ENCODE results near the gene RPS6KL1. TPM values are rescaled to one million over a fixed set of nuclear protein-coding genes. Genes with fewer than 3 reads are reported as not detected.

RPS6KL1 gene
- total RNA-seq, 1 donor from 2014 or later, result 248 TPM

DNA sequence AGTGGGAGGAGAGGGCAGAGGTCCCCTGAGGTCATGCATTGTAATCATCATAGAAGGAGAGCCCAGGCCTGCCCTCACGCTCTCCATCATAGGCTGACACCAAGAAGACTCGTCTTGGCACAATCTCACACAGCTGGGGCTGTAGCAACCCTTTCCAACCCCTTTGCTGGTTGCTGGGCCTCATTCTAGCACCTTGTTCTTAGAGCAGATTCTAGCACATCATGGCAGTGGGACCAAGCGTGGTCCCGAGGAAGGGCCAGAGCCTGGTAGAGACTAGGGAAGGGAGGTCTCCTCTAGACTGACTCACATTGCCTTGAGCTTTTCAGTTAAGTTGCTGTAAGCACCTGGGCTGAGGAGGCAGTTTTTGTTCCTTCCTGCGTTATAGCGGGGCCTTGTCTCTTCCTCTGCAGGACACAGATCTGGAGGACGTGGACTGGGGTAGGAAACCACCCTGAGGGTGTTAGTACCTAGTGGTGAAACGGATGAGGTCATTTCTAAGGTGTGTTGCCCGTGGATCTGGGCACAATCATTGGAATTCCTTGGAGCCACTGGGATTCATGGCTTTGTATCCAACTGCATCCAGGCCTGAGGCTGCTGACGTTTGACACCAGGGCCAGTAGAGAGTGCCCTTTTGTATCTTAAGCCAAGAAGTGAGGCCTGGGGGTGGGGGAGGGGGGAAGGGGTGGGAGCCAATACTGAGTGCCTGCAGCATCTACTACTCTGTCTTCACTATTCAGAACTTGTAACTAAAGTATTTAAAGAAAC, 19.9 kb downstream of the RPS6KL1 start:
- H3K9me3 Mint-ChIP-seq (ENCODE audit: unreplicated experiment), result peaks cover 17% of the 10 kb centered on the region
- no peak overlapping the region for H3K4me3 Mint-ChIP-seq (ENCODE audit: unreplicated experiment)
- TF ChIP-seq, protein P1, sequence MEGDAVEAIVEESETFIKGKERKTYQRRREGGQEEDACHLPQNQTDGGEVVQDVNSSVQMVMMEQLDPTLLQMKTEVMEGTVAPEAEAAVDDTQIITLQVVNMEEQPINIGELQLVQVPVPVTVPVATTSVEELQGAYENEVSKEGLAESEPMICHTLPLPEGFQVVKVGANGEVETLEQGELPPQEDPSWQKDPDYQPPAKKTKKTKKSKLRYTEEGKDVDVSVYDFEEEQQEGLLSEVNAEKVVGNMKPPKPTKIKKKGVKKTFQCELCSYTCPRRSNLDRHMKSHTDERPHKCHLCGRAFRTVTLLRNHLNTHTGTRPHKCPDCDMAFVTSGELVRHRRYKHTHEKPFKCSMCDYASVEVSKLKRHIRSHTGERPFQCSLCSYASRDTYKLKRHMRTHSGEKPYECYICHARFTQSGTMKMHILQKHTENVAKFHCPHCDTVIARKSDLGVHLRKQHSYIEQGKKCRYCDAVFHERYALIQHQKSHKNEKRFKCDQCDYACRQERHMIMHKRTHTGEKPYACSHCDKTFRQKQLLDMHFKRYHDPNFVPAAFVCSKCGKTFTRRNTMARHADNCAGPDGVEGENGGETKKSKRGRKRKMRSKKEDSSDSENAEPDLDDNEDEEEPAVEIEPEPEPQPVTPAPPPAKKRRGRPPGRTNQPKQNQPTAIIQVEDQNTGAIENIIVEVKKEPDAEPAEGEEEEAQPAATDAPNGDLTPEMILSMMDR (IDR thresholded peaks at IDR 0.05; ENCODE audit: partially characterized antibody, unreplicated experiment), result no peak
- peaks cover 7% of the 10 kb centered on the region for H3K27me3 Mint-ChIP-seq (ENCODE audit: unreplicated experiment)
- H3K27ac Mint-ChIP-seq (ENCODE audit: unreplicated experiment), result peak overlapping the region; percentile 64
- no peak for DNase-seq
- peaks cover 5% of the 10 kb centered on the region for H3K4me1 Mint-ChIP-seq (ENCODE audit: low read depth, unreplicated experiment)
- peaks cover 12% of the 10 kb centered on the region for H3K36me3 Mint-ChIP-seq (ENCODE audit: unreplicated experiment)

DNA sequence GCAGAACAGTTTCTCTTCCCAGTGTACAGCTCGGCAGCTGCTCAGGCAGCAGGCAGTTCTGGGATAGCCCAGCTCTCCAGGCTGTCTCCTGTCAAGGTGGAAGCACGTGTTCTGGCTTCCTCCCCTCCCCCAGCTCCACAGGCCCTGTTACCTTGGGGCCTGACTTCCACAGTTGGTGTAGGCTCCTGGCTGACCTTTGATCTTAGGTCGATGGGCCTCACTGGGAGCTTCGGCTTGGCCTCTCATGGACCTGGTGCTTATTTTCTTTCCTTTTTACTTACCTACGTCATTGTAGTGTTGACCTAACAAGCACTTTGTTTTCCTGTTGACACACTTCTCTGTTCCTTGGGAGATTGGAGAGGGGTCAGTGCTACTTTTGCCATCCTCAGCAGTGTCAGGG, 24.4 kb downstream of the RPS6KL1 start:
- Mint-ChIP-seq H3K4me3 (ENCODE audit: unreplicated experiment) (no peak overlapping the region), H3K36me3 (ENCODE audit: unreplicated experiment) (peaks cover 12% of the 10 kb centered on the region), H3K27ac (ENCODE audit: unreplicated experiment) (no peak overlapping the region), H3K27me3 (ENCODE audit: unreplicated experiment) (peaks cover 3% of the 10 kb centered on the region), H3K4me1 (ENCODE audit: low read depth, unreplicated experiment) (no peaks in the 10 kb centered on the region), H3K9me3 (ENCODE audit: unreplicated experiment) (peaks cover 8% of the 10 kb centered on the region)
- no peak for DNase-seq
- TF ChIP-seq, protein P1 (IDR thresholded peaks at IDR 0.05; ENCODE audit: partially characterized antibody, unreplicated experiment), result no peak

DNA sequence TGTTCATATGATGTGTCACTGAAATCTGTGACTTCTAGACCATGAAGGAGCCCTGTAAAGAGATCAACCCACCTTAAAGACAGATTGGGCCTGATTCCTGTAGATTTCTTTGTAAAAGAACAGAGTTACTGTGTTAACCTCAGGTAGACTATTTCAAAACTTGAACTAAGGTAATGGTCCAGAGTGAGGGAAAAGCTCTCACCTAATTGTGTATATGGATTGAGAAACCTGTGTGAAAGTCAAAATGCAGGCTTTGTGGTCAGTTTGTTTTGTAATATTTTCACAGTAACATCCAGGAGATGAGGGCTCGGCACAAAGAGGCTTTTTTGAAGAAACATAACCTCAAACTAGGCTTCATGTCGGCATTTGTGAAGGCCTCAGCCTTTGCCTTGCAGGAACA, 25.0 kb downstream of the RPS6KL1 start:
- no peak for DNase-seq
- Mint-ChIP-seq H3K27me3 (ENCODE audit: unreplicated experiment) (peaks cover 3% of the 10 kb centered on the region), H3K4me3 (ENCODE audit: unreplicated experiment) (no peak overlapping the region), H3K36me3 (ENCODE audit: unreplicated experiment) (peaks cover 12% of the 10 kb centered on the region), H3K27ac (ENCODE audit: unreplicated experiment) (no peak overlapping the region), H3K9me3 (ENCODE audit: unreplicated experiment) (peaks cover 6% of the 10 kb centered on the region), H3K4me1 (ENCODE audit: low read depth, unreplicated experiment) (no peaks in the 10 kb centered on the region)
- TF ChIP-seq, protein P1 (IDR thresholded peaks at IDR 0.05; ENCODE audit: partially characterized antibody, unreplicated experiment), result no peak

DNA sequence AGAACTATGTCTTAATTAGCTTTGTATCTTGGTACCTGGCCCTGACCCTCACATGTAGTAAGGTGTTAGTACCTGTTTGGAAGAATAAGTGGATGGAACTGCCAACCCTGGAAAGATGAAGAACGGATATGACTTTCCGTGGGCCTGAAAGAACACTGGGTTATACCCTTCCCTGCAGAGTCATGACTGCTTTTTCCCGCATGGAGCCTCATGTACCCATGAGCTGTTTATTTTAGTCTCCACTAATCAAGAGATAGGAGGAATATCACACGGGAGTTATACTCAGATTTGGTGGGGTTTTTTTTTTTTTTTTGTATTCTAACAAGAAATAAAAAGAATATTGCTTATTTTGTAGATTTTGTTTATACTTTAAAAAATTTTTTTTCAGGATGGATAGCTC, 25.4 kb downstream of the RPS6KL1 start:
- H3K27me3 Mint-ChIP-seq (ENCODE audit: unreplicated experiment), result peaks cover 2% of the 10 kb centered on the region
- H3K4me1 Mint-ChIP-seq (ENCODE audit: low read depth, unreplicated experiment), result no peaks in the 10 kb centered on the region

DNA sequence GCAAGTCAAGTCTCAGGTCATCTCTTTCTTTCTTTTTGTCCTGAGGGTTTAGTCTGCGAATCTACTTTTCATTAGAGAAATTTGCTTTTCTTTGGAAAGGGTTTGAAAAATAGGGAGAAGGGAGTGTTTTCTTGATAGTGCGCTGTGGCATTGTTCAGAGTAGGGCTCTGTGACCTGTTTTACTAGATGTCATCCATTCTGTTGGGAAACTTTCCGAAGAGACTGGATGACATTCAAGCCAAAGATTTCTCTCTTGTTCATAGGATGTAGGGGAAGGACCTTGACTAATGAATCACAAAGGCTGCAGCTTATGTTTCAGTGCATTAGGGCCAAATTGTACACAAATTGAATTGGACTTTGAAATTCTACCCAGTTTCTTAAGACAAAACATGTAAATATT, 26.7 kb downstream of the RPS6KL1 start:
- H3K4me3 Mint-ChIP-seq (ENCODE audit: unreplicated experiment), result no peak overlapping the region
- H3K27me3 Mint-ChIP-seq (ENCODE audit: unreplicated experiment), result no peaks in the 10 kb centered on the region
- H3K4me1 Mint-ChIP-seq (ENCODE audit: low read depth, unreplicated experiment), result no peaks in the 10 kb centered on the region
- peaks cover 4% of the 10 kb centered on the region for H3K9me3 Mint-ChIP-seq (ENCODE audit: unreplicated experiment)
- peaks cover 12% of the 10 kb centered on the region for H3K36me3 Mint-ChIP-seq (ENCODE audit: unreplicated experiment)
- H3K27ac Mint-ChIP-seq (ENCODE audit: unreplicated experiment), result peak overlapping the region; percentile 10
- TF ChIP-seq, protein P1 (IDR thresholded peaks at IDR 0.05; ENCODE audit: partially characterized antibody, unreplicated experiment), result no peak
- DNase-seq, result no peak

More for the DNA sequence above, 25.4 kb downstream of the RPS6KL1 start:
- Mint-ChIP-seq H3K9me3 (ENCODE audit: unreplicated experiment) (peaks cover 4% of the 10 kb centered on the region), H3K4me3 (ENCODE audit: unreplicated experiment) (no peak overlapping the region), H3K27ac (ENCODE audit: unreplicated experiment) (no peak overlapping the region), H3K36me3 (ENCODE audit: unreplicated experiment) (peaks cover 12% of the 10 kb centered on the region)
- no peak for DNase-seq
- TF ChIP-seq, protein P1 (IDR thresholded peaks at IDR 0.05; ENCODE audit: partially characterized antibody, unreplicated experiment), result no peak

All from glutamatergic neuron (in vitro differentiated cells).